HG03060 (cell line): ENCODE measurements around the gene INPP5D.

ENCODE experiments used
- ATAC-seq: cut with Tn5 transposase; IDR thresholded peaks from one replicate; pipeline ENCODE4 v1.9.1; 2021; ENCODE audit warnings: low read depth, moderate number of reproducible peaks; ENCODE audit not compliant: unreplicated experiment

The INPP5D gene

DNA sequence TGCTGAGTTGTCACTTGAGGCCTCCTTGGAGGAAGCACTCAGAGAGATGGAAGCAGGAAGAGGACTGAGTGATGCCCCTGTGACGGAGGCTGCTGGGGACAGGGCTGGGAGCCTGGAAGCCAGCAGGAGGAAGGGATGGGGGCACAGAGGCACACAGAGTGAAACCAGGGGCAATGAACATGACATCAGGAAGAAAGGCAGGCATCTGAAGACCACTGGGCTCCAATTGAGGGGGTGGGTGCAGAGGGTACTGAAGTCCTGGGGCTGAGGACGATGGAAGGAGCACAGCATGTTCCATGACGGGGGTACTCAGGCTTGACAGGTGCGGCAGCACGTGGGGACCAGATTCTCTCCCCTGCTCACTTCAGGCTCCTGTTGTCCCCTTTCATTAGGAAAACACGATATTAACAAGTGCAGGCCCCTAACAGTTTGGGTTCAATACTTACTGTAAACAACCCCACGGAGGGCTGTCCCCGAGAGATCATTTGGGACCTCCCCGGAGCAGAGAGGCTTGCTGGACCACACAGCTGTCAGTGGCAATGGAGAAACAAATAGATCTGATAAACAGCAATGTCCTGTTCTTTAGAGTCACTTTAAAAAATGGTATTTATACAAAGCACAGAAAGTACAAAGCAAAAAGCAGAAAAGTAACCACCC is 8.7 kb downstream of the INPP5D start:
- ATAC-seq = no peak

DNA sequence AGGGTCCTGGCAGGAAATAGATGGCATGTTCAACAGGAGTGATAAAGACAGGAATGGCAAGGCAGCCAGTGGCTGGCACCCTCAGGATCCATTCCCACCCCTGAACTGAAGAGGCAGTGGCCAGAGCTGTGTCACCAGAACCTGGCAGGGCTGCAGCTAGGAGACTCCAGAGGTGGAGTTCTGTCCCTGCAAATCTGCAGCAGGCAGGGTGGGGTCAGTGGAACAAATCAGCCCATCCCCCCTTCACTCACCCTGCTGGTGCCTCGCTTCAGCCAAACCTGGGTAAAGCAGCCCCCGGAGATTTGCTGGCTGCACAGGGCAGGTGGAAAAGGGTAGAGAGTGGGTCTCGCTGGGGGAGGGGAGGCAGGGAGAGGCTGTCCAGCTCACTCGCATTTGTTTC is 12.7 kb downstream of the INPP5D start:
- no peak for ATAC-seq

- ATAC-seq = no peak
Observed at GRCh38 chr2:233074106-233074505, 14.0 kb downstream of the INPP5D start.

DNA sequence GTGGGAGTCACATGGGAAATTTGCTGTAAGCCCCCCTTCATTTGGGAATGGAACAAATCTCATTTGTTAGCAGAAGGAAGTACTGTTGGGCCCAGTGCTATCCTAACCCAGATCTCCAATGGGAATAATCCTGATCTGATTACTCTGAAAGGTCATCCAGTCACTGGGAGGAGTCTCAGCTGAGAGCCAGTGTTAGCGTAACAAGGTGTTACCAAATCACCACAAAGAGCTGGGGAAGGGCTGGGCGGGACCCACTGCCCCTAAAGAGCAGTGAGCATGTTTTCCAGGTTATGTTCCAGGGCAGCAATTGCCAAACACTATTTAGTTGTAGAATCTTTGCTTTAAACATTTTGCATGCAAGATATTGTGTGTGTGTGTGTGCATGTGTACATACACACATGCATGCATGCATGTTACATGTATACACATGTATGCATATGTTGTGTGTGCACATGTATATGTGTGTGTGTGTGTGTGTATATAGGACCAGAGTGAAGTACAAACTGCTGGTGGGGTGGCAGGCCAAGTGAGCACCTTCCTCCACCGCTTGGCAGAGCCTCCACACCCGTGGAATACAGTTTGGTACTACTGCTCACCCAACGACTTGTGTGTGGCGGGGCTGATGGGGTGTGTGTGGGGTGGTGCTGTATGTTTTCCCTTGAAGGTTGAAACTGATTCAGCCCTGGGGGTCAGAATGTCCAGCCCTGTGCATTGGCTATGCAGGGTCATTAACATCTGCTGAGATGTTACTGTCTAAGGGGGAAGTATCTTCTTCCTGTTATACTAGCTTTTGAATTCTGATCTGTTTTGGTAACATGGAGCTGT is 15.2 kb downstream of the INPP5D start:
- ATAC-seq = no peak

DNA sequence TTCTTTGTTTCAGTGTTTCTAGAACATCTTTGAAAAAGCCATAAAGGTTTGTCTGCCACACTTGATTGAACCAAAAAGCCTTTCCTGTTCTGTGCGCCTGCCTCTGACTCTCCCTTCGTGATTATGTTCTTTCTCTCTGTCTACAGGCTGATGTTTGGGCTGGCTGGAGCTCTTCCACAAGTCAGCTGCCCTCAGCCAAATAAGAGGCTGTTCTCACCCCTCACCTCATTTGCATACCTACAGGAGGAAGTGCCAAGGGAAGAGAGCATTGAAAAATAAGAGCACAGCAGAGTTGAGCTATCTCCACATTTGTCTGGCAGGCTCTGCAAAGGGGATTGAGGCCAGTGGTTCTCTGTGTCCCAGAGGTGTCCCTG is 15.8 kb downstream of the INPP5D start:
- ATAC-seq = peak; percentile 35

DNA sequence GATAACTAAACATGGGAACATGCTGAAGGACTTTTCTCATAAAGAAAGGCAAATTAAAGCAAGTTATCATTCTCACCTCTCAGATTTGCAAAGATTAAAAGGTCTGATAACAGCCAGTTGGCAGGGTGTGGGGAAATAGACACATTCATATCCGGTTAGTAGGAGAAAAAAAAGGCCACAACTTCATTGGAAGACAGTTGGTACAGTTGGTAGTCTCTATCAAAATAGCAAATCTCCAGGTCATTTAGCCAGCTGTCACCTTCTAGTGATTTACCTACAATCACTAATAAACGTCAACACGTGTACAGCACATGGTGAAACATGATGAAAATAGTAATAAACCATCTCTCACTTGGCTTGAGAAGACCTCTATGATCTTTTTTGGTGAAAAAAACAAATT is 16.6 kb downstream of the INPP5D start:
- no peak for ATAC-seq

DNA sequence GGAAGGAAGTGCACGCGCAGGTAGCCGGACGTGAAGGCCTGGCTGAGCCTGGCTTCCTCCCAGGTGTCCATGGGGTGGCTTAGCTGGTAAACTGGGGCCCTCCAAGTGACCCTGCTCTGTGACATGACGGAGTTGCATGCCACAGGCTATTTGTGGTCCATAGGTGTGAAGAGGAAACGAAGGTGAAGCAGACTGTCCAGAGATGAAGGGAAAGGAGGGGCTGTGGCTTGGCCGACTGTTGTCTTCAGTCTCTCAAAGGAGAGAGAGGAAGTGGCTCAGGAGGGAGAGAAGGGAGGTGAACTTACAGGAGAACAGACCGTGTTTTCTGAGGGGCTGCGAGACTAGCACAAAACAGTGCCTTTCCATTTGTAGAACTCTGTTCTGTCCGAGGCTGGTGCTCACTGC is 19.3 kb downstream of the INPP5D start:
- ATAC-seq = peak; percentile 25

DNA sequence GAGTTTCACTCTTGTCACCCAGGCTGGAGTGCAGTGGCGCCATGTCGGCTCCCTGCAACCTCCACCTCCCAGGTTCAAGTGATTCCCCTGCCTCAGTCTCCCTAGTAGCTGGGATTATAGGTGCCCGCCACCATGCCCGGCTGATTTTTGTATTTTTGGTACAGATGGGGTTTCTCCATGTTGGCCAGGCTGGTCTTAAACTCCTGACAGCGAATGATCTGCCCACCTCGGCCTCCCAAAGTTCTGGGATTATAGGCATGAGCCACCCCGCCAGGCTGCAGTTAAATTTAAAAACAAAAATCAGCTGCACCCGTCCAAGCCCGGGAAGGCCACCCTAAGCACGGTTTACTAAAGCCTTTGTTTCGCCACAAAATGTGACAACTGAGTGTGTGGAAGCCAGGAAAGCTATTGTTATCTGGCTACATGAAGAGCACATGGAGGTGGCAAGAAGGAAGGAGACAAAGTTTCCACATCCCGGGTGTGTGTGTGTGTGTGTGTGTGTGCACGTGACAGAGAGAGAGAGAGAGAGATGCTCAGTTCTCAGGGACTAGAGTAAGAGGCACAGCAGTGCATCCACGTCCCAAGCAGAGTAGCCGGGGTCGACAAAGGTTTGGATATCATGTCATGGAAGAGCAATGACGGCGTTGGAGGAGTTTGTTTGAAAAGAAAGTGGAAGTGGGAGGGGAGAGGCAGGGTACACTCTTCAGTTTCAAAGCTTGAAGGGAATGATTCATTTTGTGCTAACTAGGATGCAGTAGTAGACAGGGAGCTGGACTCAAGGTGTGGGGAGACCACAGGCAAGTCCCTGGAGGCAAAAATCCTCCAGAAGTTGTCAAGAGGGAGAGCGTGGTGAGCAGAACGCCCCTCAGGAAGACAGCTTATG is 20.1 kb downstream of the INPP5D start:
- ATAC-seq = no peak

DNA sequence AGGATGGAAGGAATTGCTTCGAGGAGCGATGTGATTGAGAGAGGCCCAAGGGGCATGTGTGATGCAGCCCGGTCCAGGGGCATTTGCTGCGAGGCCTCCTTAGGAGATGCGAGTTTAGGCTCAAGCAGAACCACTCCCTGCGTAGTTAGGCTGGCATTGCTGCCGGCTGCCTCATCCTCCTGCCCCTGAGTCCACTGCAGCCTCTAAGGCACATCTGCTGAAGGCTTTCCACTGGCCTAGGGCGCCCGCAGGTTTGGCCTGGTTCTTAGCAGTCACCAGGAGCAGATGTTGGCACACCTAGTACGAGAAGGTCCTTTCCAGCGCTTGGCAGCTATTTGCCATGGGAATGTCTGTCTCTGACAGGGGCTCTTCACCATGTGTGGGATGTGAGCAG is 20.7 kb downstream of the INPP5D start:
- no peak for ATAC-seq

DNA sequence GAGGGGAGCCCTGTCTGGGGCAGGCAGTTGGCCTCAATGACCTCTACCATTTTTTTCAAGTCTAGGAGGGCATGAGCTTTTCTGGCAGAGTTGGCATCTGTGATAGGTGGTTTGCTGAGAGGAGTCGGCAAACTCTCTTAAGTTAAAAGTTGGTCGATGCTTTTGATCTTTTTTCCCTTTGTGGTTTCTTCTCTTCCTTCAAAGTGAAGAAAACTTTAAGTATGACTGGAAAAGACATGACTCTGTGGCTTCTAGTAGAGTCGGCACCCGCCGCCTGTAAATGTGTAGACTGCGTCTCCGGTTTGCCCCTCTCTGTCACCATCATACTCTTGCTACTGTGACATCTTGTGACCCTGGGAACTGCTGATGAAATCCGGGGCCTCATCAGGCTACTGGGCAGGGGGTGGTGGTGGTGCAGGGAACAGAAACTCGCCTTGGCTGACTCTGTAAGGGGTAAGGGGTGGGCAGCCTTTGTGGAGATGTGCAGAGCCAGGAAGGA is 21.1 kb downstream of the INPP5D start:
- ATAC-seq = no peak

DNA sequence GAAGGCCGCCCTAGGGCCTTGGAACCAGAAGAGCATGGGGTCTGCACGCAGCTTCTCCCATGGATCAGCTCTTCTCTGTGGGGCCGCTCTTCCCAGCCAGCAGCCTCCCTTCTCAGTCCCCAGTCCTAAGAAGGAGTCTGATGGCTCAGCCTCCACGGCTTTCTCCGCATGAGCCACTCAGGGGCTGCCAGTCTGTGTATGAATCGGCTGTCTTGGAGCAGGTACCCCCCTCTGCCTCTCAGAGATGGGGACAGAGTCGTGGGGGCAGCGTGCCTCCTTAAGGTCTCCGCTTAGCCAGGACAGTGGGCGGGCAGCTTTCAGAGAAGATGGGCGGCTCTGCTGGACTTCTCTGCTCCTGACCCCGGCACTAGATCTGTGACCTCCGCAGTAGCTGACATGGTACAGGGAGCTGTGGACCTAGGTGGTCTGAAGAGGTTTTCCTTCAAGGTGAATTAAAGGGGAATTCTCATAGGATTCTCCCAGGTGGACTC is 21.6 kb downstream of the INPP5D start:
- ATAC-seq = no peak

GRCh38 chr2:233082222-233082930 is 22.2 kb downstream of the INPP5D start:
- peak; percentile 40 for ATAC-seq

- no peak for ATAC-seq
Observed at GRCh38 chr2:233082931-233083755, 23.0 kb downstream of the INPP5D start.

DNA sequence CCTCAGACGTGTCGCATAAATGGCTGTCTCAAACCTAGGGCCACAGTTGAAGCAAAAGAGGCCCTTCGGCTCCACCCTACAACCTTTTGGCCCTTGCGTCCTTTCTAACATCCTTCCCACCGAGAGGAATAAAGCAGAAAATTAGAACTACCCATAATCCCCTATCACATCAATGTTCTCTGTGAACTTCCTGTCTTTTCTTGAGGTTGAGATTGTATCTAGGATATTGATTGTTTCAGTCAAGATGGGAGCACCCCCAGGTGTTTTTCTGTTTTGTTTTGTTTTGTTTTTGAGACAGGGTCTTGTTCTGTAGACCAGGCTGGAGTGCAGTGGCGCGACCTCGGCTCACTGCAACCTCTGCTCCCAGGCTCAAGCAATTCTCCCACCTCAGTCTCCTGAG is 23.6 kb downstream of the INPP5D start:
- no peak for ATAC-seq

DNA sequence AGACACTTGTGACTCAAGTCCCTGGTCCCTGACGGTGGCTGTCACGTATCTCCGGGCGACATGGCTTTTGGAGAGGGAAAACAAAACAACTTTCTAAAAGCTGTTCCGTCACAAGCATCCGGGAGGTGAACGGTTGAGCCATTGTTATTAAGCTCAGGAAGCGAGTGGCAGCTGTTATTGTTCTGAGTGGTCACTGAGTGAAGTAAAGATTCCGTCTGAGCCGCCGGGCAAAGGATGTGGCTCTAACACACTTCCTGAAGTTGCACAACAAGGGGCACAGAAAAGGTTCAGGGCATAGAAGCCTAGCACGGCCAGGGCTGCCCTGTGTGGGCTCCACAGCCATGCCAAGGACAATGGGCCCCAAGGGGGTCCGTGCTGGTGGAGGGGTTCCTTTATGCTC is 24.3 kb downstream of the INPP5D start:
- no peak for ATAC-seq

DNA sequence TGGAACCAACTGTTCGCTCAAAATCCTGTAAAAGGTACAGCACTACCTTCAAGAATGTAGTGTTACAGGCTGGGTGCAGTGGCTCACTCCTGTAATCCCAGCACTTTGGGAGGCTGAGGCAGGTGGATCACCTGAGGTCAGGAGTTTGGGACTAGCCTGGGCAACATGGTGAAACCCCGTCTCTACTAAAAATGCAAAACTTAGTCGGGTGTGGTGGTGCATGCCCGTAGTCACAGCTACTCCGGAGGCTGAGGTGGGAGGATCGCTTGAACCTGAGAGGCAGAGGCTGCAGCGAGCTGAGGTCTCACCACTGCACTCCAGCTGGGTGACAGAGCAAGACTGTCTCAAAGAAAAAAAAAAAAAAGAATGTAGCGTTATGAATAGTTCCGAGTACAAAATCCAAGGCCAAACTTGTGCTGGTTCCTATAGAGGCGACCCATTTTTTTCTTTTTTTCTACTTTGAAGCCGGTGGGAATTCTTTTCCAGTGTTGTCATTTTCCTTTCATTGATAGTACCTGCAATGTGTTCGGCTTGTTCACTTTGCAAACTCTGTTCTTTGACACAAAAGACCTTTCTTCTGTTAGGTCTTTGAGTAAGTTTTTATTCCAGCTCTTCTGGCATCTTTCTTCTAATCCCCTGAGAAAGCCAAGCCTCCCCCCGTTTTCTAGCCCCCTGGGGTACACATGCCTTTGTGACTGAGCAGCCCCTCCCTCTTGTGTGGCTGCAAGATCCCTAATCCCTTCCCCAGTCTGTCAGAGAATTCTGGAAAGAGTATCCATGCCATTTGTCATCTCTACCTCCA is 25.1 kb downstream of the INPP5D start:
- no peak for ATAC-seq

GRCh38 chr2:233085839-233086150 is 25.7 kb downstream of the INPP5D start:
- no peak for ATAC-seq

GRCh38 chr2:233087713-233088112 is 27.6 kb downstream of the INPP5D start:
- ATAC-seq = no peak

GRCh38 chr2:233088972-233089345 is 28.8 kb downstream of the INPP5D start:
- ATAC-seq = no peak
